ENCODE measurements around the gene C7orf25.

DNA sequence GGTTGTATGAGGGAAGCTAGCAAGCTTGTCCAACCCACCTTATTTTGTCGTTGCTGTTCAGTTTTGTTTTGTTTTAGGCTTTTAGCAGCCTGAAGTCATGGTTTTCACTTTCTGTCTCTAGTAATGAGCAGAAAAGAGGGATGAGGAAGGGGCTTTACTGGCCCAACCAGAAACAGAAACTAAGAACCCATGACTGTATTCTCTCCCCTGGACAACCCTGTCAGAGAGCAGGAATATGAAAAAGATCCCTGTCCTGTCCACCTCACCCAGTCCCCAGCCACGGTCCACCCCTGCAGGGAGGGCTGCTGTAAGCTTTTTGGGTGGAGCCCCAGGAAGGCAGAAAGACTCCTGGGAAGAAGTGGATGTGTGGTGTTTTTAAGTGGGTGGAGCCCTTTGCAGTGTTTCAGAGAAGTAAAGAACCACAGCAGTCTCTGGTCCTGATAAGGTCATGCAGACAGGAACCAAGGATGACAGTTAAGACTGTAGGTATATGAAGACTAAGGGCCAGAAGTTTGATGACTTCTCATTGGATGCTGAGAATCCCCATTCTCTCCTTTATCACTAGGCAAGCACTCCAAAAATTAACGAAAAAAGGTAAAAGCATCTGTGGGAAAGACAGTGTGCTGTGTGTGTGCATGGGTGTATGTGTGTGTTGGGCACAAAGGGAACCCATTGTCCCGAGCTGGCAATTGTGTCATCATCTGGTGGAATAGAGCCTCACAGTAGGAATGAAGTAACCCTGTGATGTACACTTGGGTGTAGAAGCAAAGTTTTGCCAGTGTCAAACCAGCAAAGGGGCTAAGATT lies 34.2 kb upstream of the C7orf25 start:
- TF ChIP-seq SRF (IDR thresholded peaks at IDR 0.05; ENCODE audit: low read depth in 2 of 2, low read length in 2 of 2) (no peak), CTCF (IDR thresholded peaks at IDR 0.05 in 2 of 3, conservative IDR thresholded peaks at IDR 0.05 in 1 of 3; ENCODE audit: control insufficient read depth in 2 of 3, extremely low read depth in 1 of 3, insufficient read depth in 1 of 3, low read depth in 3 of 3, low read length in 3 of 3) (no peak), POLR2A (IDR thresholded peaks at IDR 0.05; ENCODE audit: low read depth, low read length) (no peak), MAX (IDR thresholded peaks at IDR 0.05; ENCODE audit: low read depth, low read length) (no peak), POLR2AphosphoS5 (IDR thresholded peaks at IDR 0.05; ENCODE audit: low read length) (no peak)

All from GM12878 (cell line).